Tracheal epithelial cell (primary cell): ENCODE measurements around the gene LRCOL1. TPM values are rescaled to one million over a fixed set of nuclear protein-coding genes. Genes with fewer than 3 reads are reported as not detected.

ENCODE experiments used
- total RNA-seq: library from RNA; depleted of rRNA; stranded (reverse); fragments of >200 nt; gene quantifications from 2 replicates; pipeline ENCODE4 v1.2.1, GENCODE V29; 2014

LRCOL1 gene
- total RNA-seq = 0.24 TPM in 1 of 2 replicates, not detected in the other

GRCh38 chr12:132610051-132610759, at the start of gene LRCOL1:
Gene LRCOL1 (minus strand): TSS chr12:132610582. CDS start chr12:132606251, 4,331 bp downstream.

GRCh38 chr12:132618683-132619043, 8.3 kb upstream of the LRCOL1 start, which contains the start of gene P2RX2:
Gene P2RX2 (plus strand): TSS chr12:132618776. CDS start chr12:132618817, 41 bp downstream.

Other genes starting within 250 kb of the LRCOL1 start
- 4.9 and 10.6 TPM in 2 replicates for gene FBRSL1, start 120.4 kb downstream of the LRCOL1 start, total RNA-seq
- not detected in 2 replicates for gene P2RX2, start 8.2 kb upstream of the LRCOL1 start, total RNA-seq
- gene POLE, start 76.8 kb upstream of the LRCOL1 start, total RNA-seq = 6.5 and 19.2 TPM in 2 replicates
- 6.0 and 9.9 TPM in 2 replicates for gene PXMP2, start 77.0 kb upstream of the LRCOL1 start, total RNA-seq
- gene PGAM5, start 100.3 kb upstream of the LRCOL1 start, total RNA-seq = 96.1 and 120 TPM in 2 replicates
- 55.6 and 113 TPM in 2 replicates for gene ANKLE2, start 151.2 kb upstream of the LRCOL1 start, total RNA-seq
- gene GOLGA3, start 218.3 kb upstream of the LRCOL1 start, total RNA-seq = 72.5 and 83.6 TPM in 2 replicates